ENCODE data around the gene SUGCT.
"Not testable (repeated sequence)": the region's sequence is repeated elsewhere in the genome, so short reads cannot be mapped to it uniquely, and the experiment has no call there.

SUGCT gene

DNA sequence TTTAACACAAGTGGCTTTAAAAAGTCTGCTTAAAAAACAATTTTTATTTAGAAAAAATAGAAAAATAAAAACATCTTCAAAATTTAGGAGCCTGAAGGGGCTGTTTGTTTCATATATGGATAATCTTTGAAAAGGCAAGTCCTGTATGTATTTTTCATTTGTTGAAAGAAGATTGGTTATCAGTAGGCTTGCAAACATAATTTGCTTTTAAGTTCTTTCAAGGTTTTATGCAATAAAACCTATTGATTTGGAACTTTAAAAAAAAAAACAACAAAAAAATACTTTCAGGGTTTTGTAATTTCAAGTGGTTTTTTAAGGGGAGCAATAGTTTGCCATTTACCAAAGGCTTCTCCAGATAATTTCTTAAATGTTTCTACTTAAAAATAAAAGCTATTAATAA is 36.0 kb upstream of the SUGCT start:
- H3K4me3 ChIP-seq (ENCODE audit: insufficient read length, low read depth), result no peak overlapping the region
- no peaks in the 10 kb centered on the region for H3K9me3 ChIP-seq (ENCODE audit: insufficient read depth, low read length)
- no peaks in the 10 kb centered on the region for H3K4me1 ChIP-seq (ENCODE audit: insufficient read depth, insufficient read length)
- peaks cover 26% of the 10 kb centered on the region for H3K36me3 ChIP-seq (ENCODE audit: insufficient read depth, insufficient read length, low read length)
- DNase-seq (ENCODE audit: low read depth, low spot score), result no peak
- H3K9ac ChIP-seq (ENCODE audit: insufficient read length, low read depth), result no peak overlapping the region
- no peak for TF ChIP-seq SUZ12 (IDR thresholded peaks at IDR 0.05; ENCODE audit: extremely low read depth, insufficient read depth, insufficient read length)
- no peak for TF ChIP-seq ZNF274 (IDR thresholded peaks at IDR 0.05; ENCODE audit: low read depth, low read length)
- TF ChIP-seq YY1 (IDR thresholded peaks at IDR 0.05; ENCODE audit: insufficient read depth, insufficient read length), result no peak
- H3K27me3 ChIP-seq (ENCODE audit: insufficient read depth, insufficient read length), result no peaks in the 10 kb centered on the region

DNA sequence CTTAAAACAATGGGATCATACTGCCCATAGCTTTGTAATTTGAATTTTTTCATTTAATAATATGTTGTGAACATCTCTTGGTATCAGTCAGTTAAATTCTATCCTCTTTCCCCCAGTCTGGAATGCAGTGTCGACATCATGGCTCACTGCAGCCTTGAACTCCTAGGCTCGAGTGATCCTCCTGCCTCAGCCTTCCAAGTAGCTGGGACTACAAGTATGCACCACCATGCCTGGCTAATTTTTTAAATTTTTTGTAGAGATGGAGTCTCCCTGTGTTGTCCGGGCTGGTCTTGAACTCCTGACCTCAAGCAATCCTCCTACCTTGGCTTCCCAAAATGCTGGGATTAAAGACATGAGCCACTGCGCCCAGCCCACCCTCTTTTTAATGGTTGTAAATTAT is 35.0 kb upstream of the SUGCT start:
- no peaks in the 10 kb centered on the region for H3K4me1 ChIP-seq (ENCODE audit: insufficient read depth, insufficient read length)
- no peak overlapping the region for H3K4me3 ChIP-seq (ENCODE audit: insufficient read length, low read depth)
- no peaks in the 10 kb centered on the region for H3K9me3 ChIP-seq (ENCODE audit: insufficient read depth, low read length)
- no peaks in the 10 kb centered on the region for H3K27me3 ChIP-seq (ENCODE audit: insufficient read depth, insufficient read length)
- TF ChIP-seq SUZ12 (IDR thresholded peaks at IDR 0.05; ENCODE audit: extremely low read depth, insufficient read depth, insufficient read length), result no peak
- no peak for TF ChIP-seq ZNF274 (IDR thresholded peaks at IDR 0.05; ENCODE audit: low read depth, low read length)
- TF ChIP-seq YY1 (IDR thresholded peaks at IDR 0.05; ENCODE audit: insufficient read depth, insufficient read length), result no peak
- DNase-seq (ENCODE audit: low read depth, low spot score), result no peak
- no peak overlapping the region for H3K9ac ChIP-seq (ENCODE audit: insufficient read length, low read depth)
- H3K36me3 ChIP-seq (ENCODE audit: insufficient read depth, insufficient read length, low read length), result peaks cover 16% of the 10 kb centered on the region

DNA sequence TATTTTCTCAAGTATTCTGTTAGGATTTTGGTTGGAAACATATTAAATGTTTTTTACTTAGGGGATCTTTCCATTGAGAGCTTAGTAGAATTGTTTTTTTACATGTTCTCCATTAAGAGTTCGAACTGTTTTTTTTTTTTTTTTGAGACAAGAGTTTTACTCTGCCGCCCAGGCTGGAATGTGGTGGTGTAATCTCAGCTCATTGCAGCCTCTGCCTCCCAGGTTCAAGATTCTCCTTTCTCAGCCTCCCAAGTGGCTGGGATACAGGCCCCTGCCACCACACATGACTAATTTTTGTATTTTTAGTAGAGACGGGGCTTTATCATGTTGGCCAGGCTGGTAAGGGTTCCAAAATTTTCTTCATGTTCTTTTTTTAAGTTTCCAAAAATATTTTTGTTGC is 33.6 kb upstream of the SUGCT start:
- Histone ChIP-seq H3K4me3 (ENCODE audit: insufficient read length, low read depth) (no peak overlapping the region), H3K27me3 (ENCODE audit: insufficient read depth, insufficient read length) (no peaks in the 10 kb centered on the region), H3K36me3 (ENCODE audit: insufficient read depth, insufficient read length, low read length) (peaks cover 8% of the 10 kb centered on the region), H3K9me3 (ENCODE audit: insufficient read depth, low read length) (no peaks in the 10 kb centered on the region), H3K9ac (ENCODE audit: insufficient read length, low read depth) (no peak overlapping the region), H3K4me1 (ENCODE audit: insufficient read depth, insufficient read length) (no peaks in the 10 kb centered on the region)
- TF ChIP-seq YY1 (IDR thresholded peaks at IDR 0.05; ENCODE audit: insufficient read depth, insufficient read length) (no peak), SUZ12 (IDR thresholded peaks at IDR 0.05; ENCODE audit: extremely low read depth, insufficient read depth, insufficient read length) (no peak), ZNF274 (IDR thresholded peaks at IDR 0.05; ENCODE audit: low read depth, low read length) (no peak)
- no peak for DNase-seq (ENCODE audit: low read depth, low spot score)

DNA sequence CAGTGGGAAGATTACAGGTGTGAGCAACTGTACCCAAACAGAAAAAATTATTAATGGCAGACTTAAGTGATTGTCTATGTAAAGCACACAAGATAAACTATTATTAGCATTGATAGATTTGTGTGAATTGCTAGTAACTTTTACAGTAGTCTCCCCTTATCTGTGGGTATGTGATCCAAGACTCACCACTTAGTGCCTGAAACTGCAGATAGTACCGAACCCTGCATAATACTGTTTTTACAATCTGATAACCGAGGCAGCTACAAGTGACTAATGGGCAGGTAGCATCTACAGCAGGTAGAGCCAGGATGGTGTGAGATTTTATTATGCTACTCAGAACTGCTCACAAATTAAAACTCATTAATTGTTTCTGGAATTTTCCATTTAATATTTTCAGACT is 31.9 kb upstream of the SUGCT start:
- TF ChIP-seq ZNF274 (IDR thresholded peaks at IDR 0.05; ENCODE audit: low read depth, low read length) (no peak), SUZ12 (IDR thresholded peaks at IDR 0.05; ENCODE audit: extremely low read depth, insufficient read depth, insufficient read length) (no peak), YY1 (IDR thresholded peaks at IDR 0.05; ENCODE audit: insufficient read depth, insufficient read length) (no peak)
- no peak for DNase-seq (ENCODE audit: low read depth, low spot score)

DNA sequence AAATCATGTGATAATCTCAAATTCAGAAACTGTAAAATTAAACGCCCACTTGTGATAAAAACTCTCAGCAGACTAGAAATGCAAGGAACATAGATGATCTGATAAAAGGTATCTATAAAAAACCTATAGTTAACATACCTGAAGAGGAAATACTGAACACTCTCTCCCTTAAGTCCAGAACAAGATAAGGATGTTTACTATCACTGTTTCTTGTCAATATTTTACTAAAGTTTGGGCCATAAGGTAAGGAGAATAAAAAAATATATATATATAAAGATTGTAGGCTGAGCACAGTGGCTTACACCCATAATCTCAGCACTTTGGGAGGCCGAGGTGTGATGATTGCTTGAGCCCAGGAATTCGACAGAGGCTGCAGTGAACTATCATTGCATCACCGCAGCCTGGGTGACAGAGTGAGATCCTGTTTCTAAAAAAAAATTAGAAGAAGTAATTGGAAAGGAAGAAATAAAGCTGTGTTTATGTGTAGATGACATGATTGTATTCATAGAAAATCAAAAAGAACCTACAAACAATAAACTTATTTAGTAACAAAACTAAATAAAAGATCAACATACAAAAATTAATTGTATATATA is 28.8 kb upstream of the SUGCT start:
- H3K4me1 ChIP-seq (ENCODE audit: insufficient read depth, insufficient read length), result no peaks in the 10 kb centered on the region
- no peak for DNase-seq (ENCODE audit: low read depth, low spot score)
- TF ChIP-seq ZNF274 (IDR thresholded peaks at IDR 0.05; ENCODE audit: low read depth, low read length), result no peak
- no peak for TF ChIP-seq SUZ12 (IDR thresholded peaks at IDR 0.05; ENCODE audit: extremely low read depth, insufficient read depth, insufficient read length)
- no peak for TF ChIP-seq YY1 (IDR thresholded peaks at IDR 0.05; ENCODE audit: insufficient read depth, insufficient read length)
- H3K4me3 ChIP-seq (ENCODE audit: insufficient read length, low read depth), result no peak overlapping the region
- no peaks in the 10 kb centered on the region for H3K9me3 ChIP-seq (ENCODE audit: insufficient read depth, low read length)
- no peaks in the 10 kb centered on the region for H3K27me3 ChIP-seq (ENCODE audit: insufficient read depth, insufficient read length)
- H3K36me3 ChIP-seq (ENCODE audit: insufficient read depth, insufficient read length, low read length), result no peaks in the 10 kb centered on the region
- H3K9ac ChIP-seq (ENCODE audit: insufficient read length, low read depth), result no peak overlapping the region

More for the DNA sequence above, 31.9 kb upstream of the SUGCT start:
- H3K4me3 ChIP-seq (ENCODE audit: insufficient read length, low read depth), result no peak overlapping the region
- H3K9ac ChIP-seq (ENCODE audit: insufficient read length, low read depth), result no peak overlapping the region
- no peaks in the 10 kb centered on the region for H3K36me3 ChIP-seq (ENCODE audit: insufficient read depth, insufficient read length, low read length)
- no peaks in the 10 kb centered on the region for H3K27me3 ChIP-seq (ENCODE audit: insufficient read depth, insufficient read length)
- no peaks in the 10 kb centered on the region for H3K4me1 ChIP-seq (ENCODE audit: insufficient read depth, insufficient read length)
- H3K9me3 ChIP-seq (ENCODE audit: insufficient read depth, low read length), result no peaks in the 10 kb centered on the region

DNA sequence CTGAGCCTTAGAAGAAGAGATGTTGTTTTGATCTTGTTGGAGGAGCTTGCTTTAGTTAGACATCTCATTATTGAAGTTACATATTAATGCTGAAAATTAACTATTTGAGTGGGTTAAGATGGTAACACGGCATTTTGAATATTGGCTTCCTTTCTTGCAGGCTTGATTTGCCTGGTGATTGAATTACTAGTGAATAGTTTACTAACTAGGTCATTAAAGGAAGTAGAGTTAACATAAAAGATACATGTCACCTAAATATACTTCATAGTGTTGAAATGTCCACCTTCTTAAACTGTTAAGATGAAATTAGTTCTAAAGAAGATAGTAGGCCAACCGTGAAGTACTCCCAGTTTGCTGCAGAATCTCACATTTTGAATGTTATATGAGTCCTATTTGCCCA is 18.9 kb upstream of the SUGCT start:
- DNase-seq (ENCODE audit: low read depth, low spot score), result no peak
- Histone ChIP-seq H3K4me1 (ENCODE audit: insufficient read depth, insufficient read length) (no peaks in the 10 kb centered on the region), H3K27me3 (ENCODE audit: insufficient read depth, insufficient read length) (no peaks in the 10 kb centered on the region), H3K36me3 (ENCODE audit: insufficient read depth, insufficient read length, low read length) (peaks cover 6% of the 10 kb centered on the region), H3K9ac (ENCODE audit: insufficient read length, low read depth) (no peak overlapping the region), H3K4me3 (ENCODE audit: insufficient read length, low read depth) (no peak overlapping the region), H3K9me3 (ENCODE audit: insufficient read depth, low read length) (no peaks in the 10 kb centered on the region)
- TF ChIP-seq SUZ12 (IDR thresholded peaks at IDR 0.05; ENCODE audit: extremely low read depth, insufficient read depth, insufficient read length) (no peak), YY1 (IDR thresholded peaks at IDR 0.05; ENCODE audit: insufficient read depth, insufficient read length) (no peak), ZNF274 (IDR thresholded peaks at IDR 0.05; ENCODE audit: low read depth, low read length) (no peak)

DNA sequence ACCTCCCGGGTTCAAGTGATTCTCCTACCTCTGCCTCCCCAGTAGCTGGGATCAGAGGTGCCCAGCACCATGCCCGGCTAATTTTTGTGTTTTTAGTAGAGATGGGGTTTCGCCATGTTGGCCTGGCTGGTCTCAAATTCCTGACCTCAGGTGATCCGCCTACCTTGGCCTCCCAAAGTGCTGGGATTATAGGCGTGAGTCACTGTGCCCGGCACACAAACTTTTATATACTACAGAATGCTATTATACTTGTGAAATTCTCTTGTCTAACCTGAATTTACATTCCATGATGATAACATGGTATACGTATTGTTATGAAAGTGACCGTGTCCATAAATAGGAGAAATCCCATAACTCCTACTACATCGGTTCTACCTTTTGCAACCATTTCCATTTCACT is 17.6 kb upstream of the SUGCT start:
- H3K9me3 ChIP-seq (ENCODE audit: insufficient read depth, low read length); H3K27me3 ChIP-seq (ENCODE audit: insufficient read depth, insufficient read length); DNase-seq (ENCODE audit: low read depth, low spot score); H3K36me3 ChIP-seq (ENCODE audit: insufficient read depth, insufficient read length, low read length); H3K9ac ChIP-seq (ENCODE audit: insufficient read length, low read depth); H3K4me1 ChIP-seq (ENCODE audit: insufficient read depth, insufficient read length); H3K4me3 ChIP-seq (ENCODE audit: insufficient read length, low read depth): not testable (repeated sequence)

DNA sequence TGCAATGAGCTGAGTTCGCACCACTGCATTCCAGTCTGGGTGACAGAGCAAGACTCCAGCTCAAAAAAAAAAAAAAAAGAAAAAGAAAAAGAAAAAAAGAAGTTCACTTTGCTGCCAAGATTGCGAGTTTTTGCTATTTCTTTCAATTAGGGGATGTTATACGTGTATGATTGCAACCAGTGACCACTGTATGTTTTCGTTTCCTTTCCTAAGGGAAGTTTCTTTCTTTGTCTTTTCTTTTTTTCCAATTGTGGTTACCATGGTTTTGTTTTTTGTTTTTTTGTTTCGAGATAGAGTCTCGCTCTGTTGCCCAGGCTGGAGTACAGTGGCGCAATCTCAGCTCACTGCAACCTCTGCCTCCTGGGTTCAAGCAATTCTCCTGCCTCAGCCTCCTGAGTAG is 16.6 kb upstream of the SUGCT start:
- H3K9ac ChIP-seq (ENCODE audit: insufficient read length, low read depth); H3K4me3 ChIP-seq (ENCODE audit: insufficient read length, low read depth); DNase-seq (ENCODE audit: low read depth, low spot score); H3K27me3 ChIP-seq (ENCODE audit: insufficient read depth, insufficient read length); H3K4me1 ChIP-seq (ENCODE audit: insufficient read depth, insufficient read length); H3K9me3 ChIP-seq (ENCODE audit: insufficient read depth, low read length); H3K36me3 ChIP-seq (ENCODE audit: insufficient read depth, insufficient read length, low read length): not testable (repeated sequence)
